ENCODE data around the gene RDH14.

Gene RDH14

DNA sequence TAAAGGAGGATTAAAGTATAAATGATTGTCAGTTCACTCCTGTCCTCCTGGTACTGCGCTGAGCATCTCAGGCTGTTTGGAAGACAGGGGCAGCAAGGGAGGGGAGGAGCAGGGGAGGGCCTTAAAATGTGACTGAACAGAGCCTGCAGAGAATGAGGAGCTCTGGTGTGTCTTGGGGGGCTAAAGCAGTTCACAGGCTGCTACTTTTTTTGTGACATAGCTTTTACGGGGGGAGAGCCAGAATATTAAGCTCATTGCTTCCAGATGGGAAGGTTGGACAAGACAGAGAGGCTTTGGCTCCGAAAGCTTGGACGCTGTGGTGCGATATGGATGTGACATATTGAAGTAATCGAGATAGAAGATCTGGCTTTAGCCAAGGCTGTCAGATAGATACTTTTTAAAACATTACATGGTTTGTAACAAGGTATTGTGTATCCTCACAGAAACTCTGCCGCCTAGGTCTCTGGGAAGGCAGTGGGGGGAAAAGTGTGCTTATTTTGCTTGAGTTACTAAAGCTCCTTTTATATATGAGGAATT lies 40.5 kb downstream of the RDH14 start:
- no peak for DNase-seq

- no peak for DNase-seq
Measured at GRCh38 chr2:18518116-18519111, 42.0 kb downstream of the RDH14 start.

DNA sequence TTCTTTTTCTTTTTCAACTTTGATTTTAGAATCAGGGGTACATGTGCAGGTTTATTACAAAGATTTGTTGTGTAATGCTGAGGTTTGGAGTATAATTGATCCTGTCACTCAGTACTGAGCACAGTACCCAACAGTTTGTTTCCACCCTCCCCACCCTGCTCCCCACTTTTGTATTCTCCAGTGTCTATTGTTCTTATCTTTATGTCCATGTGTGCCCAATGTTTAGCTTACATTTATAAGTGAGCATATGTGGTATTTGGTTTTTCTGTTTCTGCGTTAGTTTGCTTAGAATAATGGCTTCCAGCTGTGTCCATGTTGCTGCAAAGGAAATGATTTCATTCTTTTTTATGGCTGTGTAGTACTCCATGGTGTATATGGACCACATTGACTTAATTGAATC lies 43.1 kb downstream of the RDH14 start:
- no peak for DNase-seq

- DNase-seq = no peak
Measured at GRCh38 chr2:18516112-18516511, 44.3 kb downstream of the RDH14 start.

DNA sequence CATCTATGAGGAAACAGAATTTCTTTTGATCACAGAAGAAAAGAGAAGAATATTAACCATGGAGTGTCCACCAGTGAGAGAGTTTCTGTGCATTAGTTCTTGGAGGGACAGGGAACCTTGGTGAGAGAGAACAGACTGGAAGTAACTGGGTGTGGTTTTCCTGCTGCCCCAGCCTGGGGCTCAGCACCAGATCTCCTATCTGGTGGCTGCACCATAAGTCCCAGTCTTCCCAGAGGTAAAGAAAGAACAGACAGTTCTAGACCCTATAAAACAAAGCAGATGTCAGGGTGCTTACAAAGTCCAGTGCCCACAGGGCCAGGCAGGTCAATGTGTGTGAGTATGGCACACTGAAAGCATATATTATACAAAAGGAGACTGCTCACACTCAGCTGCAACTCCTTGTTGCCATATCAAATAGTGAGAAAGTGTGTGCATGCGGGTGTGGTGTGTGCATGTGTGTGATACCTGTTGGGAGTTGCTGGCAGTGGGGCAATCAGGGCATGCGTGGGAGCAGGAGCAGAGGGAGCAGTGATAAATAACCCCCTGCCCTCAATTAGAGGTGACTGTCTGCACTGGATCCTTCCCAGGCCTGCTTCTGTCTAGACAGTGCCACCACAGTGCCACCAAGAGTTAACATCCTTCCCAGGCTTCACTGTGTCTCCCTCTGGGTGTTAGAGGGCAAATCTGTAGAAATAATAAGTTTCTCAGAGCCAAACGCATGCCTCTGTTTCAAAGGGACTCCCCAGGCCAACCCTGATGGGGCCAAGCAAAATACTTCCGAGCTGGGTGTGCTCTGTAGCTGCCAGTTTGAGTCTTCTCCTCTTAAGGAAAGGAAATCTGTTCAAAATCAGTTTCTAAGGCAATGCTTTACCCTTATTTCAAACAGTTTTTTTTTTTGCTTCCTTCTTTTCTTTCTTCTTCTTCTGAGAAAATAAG lies 45.7 kb downstream of the RDH14 start:
- DNase-seq = no peak

DNA sequence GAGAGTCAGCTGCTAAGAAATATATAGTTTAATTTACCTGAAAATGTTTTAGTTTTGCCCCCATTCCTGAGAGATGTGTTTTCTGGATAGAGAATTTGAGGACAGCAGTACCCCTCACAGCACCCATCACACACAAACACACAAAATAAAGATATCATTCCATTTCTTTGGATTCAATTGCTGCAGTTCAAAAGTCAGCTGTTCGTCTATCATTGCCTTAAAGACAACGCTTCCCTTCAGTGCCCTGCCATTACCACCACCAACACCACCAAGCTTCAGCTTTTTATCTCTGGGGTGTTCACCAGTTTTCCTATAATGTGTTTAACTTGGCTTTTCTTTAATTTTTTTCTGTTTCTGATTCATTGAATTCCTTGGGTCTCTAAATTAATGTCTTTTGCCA lies 49.7 kb downstream of the RDH14 start:
- DNase-seq = no peak

DNA sequence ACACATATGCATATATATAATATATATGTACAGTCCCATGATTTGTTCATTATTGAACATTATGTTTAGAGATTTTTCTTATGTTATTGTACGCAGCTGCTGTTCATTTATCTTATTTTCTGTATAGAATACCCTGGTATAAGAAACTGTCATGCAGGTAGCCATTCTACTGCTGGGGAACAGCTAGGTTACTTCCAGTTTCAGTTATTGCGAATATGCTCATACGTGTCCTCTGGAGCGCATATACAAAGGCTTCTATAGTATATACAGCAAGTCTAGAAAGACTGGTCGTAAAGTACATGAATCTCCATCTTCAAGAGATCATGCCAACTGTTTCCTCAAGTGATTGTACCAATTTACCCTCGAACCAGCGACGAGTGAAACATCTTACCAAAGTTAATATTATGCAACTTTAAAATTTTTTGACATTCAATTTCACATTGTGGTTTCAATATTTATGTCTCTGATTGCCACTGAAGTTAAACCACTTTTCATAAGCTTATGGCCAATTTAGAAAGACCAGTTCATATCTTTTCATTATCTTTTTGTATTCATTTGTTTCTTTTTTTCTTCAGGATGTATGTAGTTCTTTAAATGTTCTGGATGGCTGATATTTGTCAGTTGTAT lies 53.5 kb downstream of the RDH14 start:
- no peak for DNase-seq

DNA sequence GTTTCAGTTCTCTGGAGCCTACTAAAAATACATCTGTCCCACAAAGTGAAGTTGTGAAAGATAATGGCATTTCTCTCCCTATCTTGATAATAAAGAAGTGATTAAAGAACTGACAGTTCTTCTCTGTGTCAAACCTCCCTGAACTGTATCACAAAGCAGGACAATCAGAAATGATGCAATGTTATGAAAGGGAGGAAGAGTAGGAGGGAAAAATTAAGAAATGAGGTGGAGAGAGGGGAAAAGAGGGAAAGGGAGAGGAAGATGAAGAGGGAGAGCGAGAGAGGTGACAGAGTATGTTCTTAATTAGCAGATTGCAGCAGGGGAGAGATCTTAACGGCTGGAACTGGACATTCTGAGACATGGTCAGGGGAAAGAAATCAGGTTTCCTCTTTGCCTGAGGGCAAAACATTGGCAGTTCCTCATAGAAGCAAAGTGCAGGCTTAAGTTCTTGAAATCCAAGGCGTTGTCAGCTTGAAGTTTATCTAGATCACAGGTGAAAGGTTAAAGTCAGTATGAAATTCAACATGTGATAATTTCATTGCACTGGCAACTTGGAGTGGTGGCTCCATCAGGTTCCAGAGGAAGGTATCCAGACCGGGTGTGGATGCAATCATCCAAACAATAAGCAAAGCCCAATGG lies 54.6 kb downstream of the RDH14 start:
- no peak for DNase-seq

Data from COR-L47 (cell line).